NOMO-1 treated with dmso at 0.1 percent for 144 hours (cell line): Measurements from ENCODE around the gene SPIN4.
"Not testable (repeated sequence)": the region's sequence is repeated elsewhere in the genome, so short reads cannot be mapped to it uniquely, and the experiment has no call there.

Experiments
- DNase-seq: peaks from one replicate; lab custom pipeline; 2025; ENCODE audit not compliant: unreplicated experiment; lab: John Stamatoyannopoulos, UW

The SPIN4 gene

DNA sequence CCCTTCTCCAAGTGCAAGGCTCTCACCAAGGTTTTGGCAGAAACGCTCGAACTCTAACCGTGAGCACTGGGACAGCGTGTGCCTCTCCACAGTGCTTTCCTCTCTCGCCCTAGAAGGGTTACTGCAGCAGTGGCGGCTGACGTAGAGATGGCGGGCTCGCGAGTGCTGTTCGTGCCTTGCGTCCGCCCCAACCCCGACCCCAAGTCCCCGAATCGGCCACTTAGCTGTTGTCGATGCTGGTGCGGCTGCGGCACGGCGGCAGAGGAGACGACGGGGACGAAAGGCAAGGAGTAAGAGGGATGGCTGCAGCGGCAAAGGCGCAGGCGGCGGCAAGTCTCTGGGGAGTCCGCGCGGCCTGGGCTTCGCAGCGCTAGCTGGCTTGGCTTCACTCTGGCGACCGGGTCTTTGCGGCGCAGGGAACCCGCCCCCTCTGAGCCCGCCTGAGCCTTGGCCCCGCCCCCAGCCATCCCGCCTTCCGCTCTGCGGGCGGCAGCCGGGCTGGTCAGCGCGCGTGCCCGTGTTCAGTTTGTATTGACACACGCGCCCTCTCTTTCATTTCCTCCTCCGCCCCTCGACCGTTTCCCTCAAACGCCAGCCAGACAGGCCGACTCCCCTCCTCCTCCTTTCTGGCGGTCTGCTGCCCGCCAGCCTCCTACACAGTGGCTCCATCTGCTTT, at the start of gene SPIN4:
Gene SPIN4 (minus strand): TSS at position 392 of the 676 bp plus-strand sequence. CDS start 513 bp downstream, outside the sequence.
- peak; percentile 74 for DNase-seq

DNA sequence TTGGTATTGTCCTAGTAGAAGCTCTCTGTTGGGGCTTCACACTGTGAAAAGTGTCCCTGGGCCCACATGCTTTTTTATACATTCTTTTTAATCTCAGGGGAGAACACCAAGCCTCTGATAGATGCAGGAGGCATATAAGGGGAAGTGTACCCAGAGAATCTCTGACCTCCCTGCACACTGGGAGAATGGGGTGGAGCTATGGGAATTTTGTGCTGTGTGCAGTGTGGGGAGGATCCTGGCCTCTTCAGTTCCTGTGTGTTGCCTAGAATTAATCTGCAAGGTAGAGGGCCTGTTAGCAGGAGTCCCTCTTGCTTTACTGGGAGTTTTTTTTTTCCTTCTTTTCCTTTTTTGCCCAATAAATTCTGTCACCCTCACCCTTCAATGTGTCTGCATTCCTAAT, 49.2 kb upstream of the SPIN4 start:
- no peak for DNase-seq

GRCh38 chrX:63394872-63395271, 43.7 kb upstream of the SPIN4 start:
- no peak for DNase-seq

GRCh38 chrX:63393094-63393493, 42.0 kb upstream of the SPIN4 start:
- DNase-seq = not testable (repeated sequence)

DNA sequence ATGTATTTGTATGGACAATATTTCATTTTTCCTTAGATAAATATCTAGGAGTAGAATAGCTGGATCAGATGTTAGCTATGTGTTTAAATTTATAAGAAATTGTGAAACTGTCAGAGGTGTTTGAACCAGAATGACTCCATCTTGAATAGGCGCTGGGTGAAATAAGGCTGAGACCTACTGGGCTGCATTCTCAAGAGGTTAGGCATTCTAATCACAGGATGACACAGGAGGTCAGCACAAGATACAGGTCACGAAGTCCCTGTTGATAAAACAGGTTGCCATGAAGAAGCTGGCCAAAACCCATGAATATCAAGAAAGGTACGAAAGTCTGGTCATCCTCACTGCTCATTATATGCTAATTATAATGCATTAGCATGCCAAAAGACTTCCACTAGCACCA, 36.3 kb upstream of the SPIN4 start:
- no peak for DNase-seq

GRCh38 chrX:63384263-63384662, 33.1 kb upstream of the SPIN4 start:
- DNase-seq = not testable (repeated sequence)

- DNase-seq = not testable (repeated sequence)
Measured at GRCh38 chrX:63373012-63373411, 21.9 kb upstream of the SPIN4 start.

DNA sequence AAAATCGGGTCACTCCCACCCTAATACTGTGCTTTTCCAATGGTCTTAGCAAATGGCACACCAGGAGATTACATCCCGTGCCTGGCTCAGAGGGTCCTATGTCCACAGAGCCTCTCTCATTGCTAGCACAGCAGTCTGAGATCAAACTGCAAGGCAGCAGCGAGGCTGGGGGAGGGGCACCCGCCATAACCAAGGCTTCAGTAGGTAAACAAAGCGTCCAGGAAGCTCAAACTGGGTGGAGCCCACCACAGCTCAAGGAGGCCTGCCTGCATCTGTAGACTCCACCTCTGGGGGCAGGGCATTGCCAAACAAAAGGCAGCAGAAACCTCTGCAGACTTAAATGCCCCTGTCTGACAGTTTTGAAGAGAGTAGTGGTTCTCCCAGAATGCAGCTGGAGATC, 16.6 kb upstream of the SPIN4 start:
- DNase-seq = not testable (repeated sequence)

DNA sequence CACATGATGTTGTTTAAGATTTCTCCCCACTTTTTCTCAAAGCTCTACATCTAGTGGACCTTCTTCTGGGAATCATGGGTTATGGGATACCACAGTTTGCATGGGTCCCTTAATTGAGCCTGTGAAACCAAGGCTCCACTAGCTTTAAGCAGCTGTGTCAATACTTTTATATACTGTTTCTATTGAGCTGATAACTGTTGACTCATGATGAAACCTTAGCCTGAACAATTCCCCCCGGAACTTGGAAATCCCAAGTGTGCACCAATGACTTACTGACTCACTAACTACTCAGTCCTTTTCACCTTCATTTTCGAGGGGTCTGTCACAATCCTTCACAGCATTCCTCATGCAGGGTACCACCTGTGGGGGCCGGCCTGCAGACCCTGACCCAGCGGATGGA, 12.7 kb upstream of the SPIN4 start:
- no peak for DNase-seq

DNA sequence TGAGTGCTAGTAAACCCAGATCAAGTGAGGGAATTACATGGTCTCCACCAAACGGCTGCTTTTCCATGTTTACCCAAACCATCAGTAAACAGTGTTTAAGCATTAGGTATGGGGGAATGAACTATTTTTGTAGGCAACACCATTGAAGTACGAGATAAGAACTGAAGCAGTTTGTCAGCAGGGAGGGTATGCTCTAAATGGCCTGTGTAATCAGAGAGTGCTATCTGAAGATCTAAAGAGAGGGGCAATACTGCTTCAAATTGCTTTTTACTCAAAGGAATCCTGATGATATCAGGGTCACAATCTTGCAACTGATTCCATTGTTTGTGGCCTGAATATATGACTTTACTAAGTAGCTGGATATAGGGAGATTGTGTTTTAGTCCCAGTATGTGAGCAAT, 10.4 kb upstream of the SPIN4 start:
- no peak for DNase-seq

DNA sequence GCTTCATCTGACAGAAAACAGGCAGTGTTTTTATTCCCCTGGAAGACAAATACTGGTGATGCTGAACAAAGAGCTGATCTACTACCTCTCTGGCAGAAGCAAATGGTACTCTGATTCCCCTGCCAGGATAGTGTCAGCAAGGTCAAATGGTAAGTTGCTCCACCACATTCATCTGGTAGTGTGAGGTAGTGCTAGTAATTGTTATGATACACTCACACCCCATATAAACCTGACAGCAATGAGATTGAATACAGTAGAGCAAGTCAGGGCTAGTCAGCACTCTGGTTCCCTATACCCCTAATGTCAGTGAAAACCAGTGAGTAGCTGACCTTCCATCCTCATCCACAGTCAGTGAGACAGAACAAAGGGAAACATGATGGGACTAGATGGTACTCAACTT, 3.4 kb upstream of the SPIN4 start:
- DNase-seq = no peak

GRCh38 chrX:63350465-63350877, 661 bp downstream of the SPIN4 start:
- DNase-seq = no peak

DNA sequence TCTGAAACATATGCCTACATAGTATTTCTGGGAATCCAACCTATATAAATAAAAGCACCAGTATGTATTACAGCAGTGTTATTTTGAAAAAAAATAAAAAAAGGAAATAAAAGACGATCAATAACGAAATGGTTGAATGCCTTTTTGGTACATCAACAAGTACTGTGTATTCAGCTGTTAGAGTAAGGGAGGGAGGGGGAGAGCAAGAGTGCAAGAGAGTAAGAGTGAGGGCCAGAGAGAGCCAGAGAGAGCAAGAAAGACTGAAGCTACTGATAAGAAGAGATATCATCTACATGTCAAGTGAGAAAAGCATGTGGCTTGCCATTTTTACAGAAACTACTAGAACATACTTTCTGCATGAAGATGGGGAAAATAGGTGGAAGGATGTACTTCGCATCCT, 1.8 kb downstream of the SPIN4 start:
- no peak for DNase-seq

- no peak for DNase-seq
Measured at GRCh38 chrX:63330681-63331080, 20.5 kb downstream of the SPIN4 start.

DNA sequence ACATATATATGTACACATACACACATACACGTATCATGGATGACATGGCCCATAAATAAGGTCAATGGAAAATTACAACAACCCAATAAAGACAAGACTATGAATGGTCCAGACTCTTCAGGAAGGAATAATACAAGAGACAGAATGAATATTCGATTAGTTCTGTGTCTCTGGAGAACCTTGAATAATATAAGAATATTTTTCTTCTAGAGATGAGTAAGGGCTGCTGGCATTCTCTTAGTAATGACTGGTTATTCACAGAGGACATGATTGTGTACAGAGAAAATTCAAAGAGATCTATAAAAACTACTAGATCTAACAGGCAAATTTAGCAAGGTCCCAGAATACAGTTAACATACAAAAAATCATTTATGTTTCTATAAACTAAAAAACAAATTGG, 23.3 kb downstream of the SPIN4 start:
- no peak for DNase-seq

GRCh38 chrX:63299596-63299995, 51.5 kb downstream of the SPIN4 start:
- no peak for DNase-seq
